T-helper 1 cell treated with Interleukin-12 subunit alpha and Interleukin-12 subunit beta and Interleukin-4 antibody, amounts not matched to agents 30 ng/mL and 1 ng/mL, for 36 hours (primary cell): ENCODE measurements around the gene UTP18. TPM values are rescaled to one million over a fixed set of nuclear protein-coding genes. Genes with fewer than 3 reads are reported as not detected.
"Not testable (repeated sequence)": the region's sequence is repeated elsewhere in the genome, so short reads cannot be mapped to it uniquely, and the experiment has no call there.

Experiments
- intact Hi-C: fragments of 100-400 bp; cut with micrococcal nuclease; formaldehyde crosslinking; loops from one replicate; pipeline ENCODE4 v1.15.1; 2024
- total RNA-seq: library from RNA; stranded (reverse); gene quantifications from 2 replicates; pipeline ENCODE4 v1.2.3, GENCODE V29; 2022

Gene UTP18
- total RNA-seq, 1 donor from 2014 or later = 52.9 TPM

- intact Hi-C loops = loop anchor here (10.0 kb wide), 1 partner anchor 321 kb away; no protein-coding TSS in a partner anchor
Measured at GRCh38 chr17:51325471-51325870, 65.1 kb downstream of the UTP18 start.

GRCh38 chr17:51330861-51331503 is 70.6 kb downstream of the UTP18 start:
- intact Hi-C loops = not testable (repeated sequence)

DNA sequence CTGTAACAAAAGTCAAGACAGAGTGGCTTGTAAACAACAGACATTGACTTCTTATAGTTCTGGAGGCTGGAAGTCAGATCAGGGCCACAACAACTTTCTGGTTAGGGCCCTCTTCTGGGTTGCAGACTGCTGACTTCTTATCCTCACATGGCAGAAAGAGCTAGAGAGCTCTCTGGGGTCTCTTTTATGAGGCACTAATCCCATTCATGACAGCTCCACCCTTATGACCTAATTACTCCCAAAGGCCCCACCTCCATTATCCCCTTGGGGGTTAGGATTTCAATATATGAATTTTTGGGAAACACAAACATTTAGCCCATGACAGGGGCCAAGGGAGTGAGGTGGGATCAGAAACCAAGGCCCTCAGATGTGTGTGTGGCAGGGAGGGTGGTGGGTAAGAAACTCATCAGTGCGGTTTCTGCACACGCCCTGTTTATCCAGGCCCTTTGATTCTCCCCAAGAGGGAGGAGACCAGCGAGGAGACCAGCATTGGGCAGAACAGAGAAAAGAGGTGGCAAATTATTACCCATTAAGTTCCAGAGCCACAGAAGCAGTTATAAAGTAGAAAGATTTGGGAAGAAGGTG is 74.8 kb downstream of the UTP18 start:
- intact Hi-C loops = no loop called here

DNA sequence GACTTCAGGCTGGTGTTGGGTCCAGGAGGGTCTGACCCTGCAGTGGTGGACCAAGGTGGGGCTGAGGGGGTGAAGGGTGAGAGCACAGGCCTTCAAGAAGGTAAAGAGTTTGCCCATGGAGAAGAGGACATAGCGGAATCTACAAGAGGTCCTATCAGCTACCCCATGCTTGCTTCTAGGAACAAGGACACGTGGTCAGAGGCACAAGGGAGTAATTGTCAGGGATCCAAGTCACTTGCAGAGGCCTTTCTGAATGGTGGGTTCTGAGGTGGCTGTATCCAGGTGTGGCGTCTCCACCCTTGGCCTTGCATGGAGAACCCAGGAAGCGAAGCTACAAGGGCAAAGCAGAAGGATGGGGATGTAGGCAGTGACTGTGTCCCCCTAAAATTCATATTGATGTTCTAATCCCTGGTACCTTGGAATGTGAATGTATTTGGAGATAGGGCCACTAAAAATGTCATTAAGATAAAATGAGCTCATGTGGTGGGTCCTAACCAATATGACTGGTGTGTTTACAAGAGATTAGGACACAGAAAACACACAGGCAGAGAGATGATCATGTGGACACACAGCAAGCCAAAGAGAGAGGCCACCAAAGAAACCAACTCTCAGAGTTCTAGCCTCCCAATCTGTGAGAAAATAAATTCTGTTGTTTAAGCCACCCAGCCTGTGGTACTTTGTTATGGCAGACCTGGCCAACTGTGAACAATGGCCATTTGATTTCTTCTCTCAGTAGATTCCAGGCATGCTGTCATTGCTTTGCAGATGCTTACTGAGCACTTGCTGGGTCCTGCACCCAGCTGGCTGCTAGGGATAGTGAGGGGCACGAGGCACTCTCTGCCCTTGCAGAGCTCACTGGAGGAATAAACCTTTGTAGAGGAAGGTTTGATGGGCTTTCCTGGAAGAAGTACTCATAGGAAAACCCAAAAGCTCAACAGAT is 75.8 kb downstream of the UTP18 start:
- intact Hi-C loops = no loop called here

- intact Hi-C loops = no loop called here
Measured at GRCh38 chr17:51341457-51341856, 81.1 kb downstream of the UTP18 start.

GRCh38 chr17:51342257-51342656 is 81.9 kb downstream of the UTP18 start:
- intact Hi-C loops = no loop called here

DNA sequence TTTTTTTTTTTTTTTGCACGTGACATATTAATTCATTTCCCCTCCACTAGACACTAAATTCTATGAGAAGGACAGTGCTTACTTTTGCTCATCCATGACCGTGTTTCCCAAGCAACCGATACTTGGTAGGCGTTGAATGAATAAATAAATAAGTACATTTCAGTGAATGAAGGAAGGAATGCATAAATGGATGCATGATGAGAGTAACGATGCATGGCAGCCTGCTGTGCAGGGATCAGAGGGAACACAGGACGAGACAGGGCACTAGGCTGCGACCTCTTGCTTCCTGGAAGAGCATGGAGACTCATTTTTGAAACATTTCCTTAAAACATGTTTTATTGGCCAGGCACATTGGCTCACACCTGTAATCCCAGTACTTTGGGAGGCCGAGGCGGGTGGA is 84.2 kb downstream of the UTP18 start:
- intact Hi-C loops = no loop called here

DNA sequence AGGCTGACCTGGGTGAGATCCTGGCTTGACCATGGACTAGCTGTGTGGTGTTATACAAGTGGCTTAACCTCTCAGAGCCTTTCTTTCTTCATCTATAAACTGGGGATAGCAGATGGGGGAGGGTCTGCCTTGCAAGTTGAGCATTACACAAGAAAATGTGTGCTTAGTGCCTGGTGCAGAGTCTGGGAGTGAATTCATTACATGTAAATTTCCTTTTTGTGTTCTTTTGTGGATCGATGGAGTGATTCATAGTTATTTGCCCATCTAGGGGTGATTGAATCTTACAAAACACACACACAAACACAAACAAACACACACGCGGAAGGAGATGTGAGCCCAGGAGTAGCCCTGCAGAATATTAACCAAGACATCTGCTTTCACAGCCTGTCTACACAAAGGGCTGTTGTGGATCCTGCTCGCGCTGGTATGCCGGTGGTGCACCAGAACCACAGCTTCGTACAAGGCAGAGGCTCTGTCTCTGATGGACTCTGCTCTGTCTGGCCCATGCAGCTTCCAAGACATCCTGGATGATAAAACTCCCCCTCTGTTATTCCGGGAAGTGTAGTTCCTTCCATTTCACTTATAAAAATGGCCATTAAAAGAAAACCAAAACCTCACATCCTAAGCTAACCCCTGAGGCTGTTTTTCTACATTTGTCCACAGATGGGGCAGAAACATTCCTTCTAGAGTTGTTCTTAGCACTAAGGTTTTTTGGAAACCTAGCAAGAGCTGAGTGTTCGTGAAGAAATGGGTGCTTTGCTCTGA is 86.1 kb downstream of the UTP18 start:
- intact Hi-C loops = no loop called here

Other genes with a start within 250 kb of the UTP18 start
- gene SPAG9, start 139.7 kb upstream of the UTP18 start, total RNA-seq = 54.6 and 56.8 TPM in 2 replicates
- gene NME1, start 107.0 kb upstream of the UTP18 start, total RNA-seq = 153 and 158 TPM in 2 replicates
- 387 and 403 TPM in 2 replicates for gene NME2, start 94.1 kb upstream of the UTP18 start, total RNA-seq
- gene MBTD1, start 497 bp upstream of the UTP18 start, total RNA-seq = 12.0 and 13.7 TPM in 2 replicates